NCI-H526 treated with DMSO at 0.1 percent for 48 hours (cell line): ENCODE data around the gene ARSK.
"Not testable (repeated sequence)": the region's sequence is repeated elsewhere in the genome, so short reads cannot be mapped to it uniquely, and the experiment has no call there.

Experiments used
- DNase-seq: peaks from one replicate; lab custom pipeline; 2025; lab: John Stamatoyannopoulos, UW

The ARSK gene

DNA sequence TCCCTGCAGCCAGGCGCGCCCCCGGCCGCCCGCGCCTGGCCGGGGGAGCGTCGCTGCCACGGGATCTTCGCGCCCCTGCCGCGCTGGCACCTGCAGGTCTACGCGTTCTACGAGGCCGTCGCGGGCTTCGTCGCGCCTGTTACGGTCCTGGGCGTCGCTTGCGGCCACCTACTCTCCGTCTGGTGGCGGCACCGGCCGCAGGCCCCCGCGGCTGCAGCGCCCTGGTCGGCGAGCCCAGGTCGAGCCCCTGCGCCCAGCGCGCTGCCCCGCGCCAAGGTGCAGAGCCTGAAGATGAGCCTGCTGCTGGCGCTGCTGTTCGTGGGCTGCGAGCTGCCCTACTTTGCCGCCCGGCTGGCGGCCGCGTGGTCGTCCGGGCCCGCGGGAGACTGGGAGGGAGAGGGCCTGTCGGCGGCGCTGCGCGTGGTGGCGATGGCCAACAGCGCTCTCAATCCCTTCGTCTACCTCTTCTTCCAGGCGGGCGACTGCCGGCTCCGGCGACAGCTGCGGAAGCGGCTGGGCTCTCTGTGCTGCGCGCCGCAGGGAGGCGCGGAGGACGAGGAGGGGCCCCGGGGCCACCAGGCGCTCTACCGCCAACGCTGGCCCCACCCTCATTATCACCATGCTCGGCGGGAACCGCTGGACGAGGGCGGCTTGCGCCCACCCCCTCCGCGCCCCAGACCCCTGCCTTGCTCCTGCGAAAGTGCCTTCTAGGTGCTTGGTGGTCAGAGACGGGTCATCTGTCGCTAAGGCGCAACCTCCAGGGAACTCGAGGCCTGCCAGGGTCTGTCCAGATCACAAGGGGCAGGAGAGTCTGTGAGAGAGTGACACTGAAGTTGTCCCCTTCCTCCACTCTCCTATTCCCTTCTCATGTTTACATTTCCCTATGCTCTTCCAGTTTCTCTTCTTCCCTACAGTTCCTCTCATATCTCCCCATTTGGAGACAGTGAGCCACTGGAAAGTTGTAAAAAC lies 66.3 kb downstream of the ARSK start:
- peak; percentile 15 for DNase-seq

DNA sequence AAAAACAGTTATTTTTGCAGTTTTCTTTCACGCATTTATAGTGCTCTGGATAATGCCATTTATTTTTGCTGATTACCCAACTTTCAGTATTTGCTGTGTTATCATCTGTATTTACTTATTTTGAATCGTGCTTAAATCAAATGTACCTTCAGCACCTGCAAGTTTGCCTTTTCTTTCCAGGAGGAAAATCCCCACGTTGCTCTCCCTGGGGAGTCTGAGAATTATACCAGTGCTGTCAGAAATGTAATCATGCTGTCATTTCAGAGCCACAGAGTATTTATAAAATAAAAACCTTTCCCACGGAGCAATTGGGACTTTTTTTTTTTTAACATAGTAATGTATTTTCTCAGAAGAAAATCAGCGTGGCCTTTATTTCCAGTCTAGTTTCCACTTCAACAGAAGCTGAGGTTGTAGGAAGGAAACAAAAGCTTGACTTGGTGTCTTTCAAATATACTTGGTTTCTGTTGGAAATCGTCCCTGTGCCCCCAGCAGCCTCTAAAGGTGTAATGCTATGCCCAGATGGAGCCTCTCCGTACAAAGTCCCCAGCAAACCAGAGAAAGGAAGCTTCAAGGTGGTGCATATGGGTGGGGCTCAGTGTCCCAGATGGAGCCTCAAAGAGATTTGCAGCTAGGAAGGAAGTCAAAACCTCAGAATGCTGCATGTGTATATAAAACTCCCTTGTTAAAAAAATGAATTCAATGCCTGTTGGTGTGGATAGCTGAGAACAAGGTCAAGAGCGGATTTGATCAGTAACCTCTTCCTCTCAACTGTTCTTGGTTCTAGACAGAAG lies 67.1 kb downstream of the ARSK start:
- no peak for DNase-seq

GRCh38 chr5:95623706-95624105 lies 68.8 kb downstream of the ARSK start:
- DNase-seq: no peak

GRCh38 chr5:95624368-95624767 lies 69.5 kb downstream of the ARSK start:
- no peak for DNase-seq

- no peak for DNase-seq
These were observed 71.8 kb downstream of the ARSK start for GRCh38 chr5:95626701-95627100.

DNA sequence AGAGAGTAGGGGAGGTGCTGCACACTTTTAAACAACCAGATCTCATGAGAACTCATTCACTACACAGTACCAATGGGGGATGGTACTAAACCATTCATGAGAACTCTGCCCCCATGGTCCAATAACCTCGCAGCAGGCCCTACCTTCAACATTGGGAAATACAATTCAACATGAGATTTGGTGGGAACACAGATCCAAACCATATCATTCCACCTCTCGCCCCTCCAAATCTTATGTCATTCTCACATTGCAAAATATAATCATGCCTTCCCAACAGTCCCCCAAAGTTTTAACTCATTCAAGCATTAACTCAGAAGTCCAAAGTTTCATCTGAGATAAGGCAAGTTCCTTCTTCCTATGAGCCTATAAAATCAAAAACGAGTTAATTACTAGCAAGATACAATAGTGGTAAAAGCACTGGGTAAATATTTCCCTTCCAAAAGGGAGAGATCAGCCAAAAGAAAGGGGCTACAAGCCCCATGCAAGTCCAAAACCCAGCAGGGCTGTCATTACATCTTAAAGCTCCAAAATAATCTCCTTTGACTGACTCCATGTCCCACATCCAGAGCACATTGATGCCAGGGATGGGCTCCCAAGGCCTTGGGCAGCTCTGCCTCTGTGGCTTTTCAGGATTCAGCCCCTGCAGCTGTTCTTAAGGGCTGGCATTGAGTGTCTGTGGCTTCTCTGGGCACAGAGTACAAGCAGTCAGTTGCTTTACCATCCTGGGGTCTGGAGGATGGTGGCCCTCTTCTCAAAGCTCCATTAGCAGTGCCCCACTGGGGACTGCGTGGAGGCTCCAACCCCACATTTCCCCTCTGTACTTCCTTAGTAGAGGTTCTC lies 73.3 kb downstream of the ARSK start:
- DNase-seq: no peak

GRCh38 chr5:95628933-95629332 lies 74.0 kb downstream of the ARSK start:
- no peak for DNase-seq

DNA sequence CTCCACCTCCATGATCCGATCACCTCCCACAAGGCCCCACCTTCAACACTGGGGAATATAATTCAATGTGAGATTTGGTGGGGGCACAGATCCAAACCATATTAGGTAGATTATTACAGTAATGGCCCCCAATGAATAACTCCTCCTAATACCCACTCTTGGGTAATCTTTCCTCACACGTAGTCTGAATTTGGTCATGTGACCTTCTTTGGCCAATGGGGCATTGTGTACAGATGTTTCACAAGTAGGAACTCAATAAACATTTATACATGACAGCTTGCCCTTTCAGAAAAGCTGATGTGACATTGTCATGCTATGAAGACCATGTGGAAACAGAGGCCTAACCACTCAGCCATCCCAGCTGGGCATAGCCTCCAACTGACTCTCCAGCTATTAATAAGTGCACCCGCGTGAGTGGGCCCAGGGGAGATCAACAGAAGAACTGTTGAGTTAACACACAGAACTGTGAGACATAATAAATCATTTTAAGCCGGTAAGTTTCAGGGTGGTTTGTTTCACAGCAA lies 75.6 kb downstream of the ARSK start:
- DNase-seq: no peak

DNA sequence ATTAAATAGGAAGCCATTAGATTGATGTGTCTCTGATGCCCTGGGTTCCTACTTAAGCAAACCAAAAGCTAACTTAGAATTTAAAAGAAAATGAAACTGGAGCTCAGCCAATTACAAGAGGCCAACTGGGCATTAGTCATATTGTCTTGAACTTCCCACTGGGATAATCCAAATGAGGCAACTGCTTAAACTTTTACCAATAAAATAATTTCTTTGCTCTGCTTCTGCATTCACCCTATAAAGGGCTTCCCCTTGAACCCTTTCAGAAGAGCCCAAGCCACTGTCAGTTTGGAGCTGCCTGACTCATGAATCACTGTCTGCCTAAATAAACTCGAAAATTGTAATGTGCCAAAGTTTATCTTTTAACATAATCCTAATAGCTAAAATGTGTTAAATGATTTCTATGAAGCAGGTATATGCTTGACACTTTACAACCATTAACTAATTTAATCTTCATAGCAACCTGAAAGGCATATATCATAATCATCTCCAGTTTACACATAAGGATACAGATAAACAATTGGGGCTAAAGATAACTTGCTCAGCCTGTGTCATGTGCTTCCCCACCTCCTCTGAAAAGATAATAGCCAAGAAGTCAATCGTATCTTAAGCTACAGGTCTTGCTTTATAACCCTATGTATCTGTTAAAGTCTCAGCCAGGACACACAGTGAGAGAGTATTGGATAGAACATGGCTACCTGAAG lies 76.5 kb downstream of the ARSK start:
- no peak for DNase-seq

DNA sequence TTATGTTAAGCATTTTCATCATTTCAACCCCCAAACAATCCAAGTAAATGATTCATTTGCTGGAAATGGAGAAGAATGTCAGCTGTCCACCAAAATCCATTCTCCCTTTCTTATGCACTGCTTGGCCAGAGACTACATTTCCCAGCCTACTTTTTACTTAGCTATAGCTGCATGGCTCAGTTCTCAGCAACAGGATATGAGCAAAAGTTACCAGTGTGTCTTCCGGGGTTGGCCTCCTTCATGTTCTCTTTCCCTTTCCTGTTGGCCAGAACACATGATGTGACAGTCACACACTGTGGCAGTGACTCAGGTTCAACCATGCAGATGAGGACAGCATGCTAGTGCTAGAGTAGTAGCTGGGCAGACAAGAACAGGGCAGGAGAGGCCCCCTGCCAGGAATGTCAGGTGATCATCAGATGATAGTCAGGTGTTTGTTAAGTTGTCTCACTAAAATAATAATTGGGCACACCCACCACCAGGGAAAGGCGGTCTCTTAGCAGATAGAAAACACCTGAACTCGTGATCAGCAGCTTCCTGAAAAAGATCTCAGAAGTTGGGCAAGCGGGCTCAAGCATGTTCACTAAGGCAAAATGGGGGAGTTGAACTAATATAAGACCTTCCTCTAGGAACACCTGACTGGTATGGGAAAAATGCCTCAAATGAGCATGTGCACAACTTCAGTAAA lies 77.2 kb downstream of the ARSK start:
- DNase-seq: no peak

DNA sequence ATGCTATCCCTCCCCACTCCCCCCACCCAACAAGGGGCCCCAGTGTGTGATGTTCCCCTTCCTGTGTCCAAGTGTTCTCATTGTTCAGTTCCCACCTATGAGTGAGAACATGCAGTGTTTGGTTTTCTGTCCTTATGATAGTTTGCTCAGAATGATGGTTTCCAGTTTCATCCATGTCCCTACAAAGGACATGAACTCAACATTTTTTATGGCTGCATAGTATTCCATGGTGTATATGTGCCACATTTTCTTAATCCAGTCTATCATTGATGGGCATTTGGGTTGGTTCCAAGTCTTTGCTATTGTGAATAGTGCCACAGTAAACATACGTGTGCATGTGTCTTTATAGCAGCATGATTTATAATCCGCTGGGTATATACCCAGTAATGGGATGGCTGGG lies 78.0 kb downstream of the ARSK start:
- DNase-seq: not testable (repeated sequence)

DNA sequence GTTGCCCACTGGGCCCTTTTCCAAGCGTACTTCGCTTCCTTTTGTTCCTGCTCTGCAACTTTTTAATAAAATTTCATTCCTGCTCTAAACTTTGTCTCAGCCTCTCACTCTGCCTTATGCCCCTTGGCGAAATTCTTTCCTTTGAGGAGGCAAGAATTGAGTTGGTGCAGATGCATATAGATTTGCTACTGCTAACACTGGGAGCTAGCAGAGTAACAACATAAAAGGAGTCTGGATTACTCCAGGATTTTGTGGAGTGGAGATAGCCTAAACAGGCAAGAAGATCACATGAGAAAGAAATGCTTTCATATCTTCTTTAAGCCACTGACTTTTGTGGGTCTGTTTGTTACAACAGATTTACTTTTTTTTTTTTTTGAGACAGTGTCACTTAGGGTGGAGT lies 78.8 kb downstream of the ARSK start:
- no peak for DNase-seq

DNA sequence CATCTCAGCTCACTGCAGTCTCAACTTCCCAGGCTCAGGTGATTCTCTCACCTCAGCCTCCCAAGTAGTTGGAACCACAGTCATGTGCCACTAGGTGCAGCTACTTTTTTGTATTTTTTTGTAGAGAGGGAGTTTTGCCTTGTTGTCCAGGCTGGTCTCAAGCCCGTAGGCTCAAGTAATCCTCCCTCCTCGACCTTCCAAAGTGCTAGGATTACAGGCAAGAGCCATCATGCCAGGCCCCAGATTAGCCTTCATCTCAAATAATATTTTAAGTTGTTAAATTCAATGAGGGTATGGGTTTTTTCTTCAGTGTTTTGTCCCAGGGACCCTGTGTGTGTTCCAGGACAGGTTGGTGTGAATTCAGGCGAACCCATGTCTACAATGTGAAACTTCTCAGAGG lies 79.2 kb downstream of the ARSK start:
- DNase-seq: no peak

GRCh38 chr5:95638632-95639031 lies 83.7 kb downstream of the ARSK start:
- no peak for DNase-seq

- no peak for DNase-seq
These were observed 86.9 kb downstream of the ARSK start for GRCh38 chr5:95641741-95642220.

GRCh38 chr5:95643152-95643551 lies 88.3 kb downstream of the ARSK start:
- DNase-seq: no peak

- DNase-seq: peak; percentile 31
These were observed 89.6 kb downstream of the ARSK start for GRCh38 chr5:95644351-95645042.

GRCh38 chr5:95646226-95646568 lies 91.3 kb downstream of the ARSK start:
- DNase-seq: not testable (repeated sequence)

DNA sequence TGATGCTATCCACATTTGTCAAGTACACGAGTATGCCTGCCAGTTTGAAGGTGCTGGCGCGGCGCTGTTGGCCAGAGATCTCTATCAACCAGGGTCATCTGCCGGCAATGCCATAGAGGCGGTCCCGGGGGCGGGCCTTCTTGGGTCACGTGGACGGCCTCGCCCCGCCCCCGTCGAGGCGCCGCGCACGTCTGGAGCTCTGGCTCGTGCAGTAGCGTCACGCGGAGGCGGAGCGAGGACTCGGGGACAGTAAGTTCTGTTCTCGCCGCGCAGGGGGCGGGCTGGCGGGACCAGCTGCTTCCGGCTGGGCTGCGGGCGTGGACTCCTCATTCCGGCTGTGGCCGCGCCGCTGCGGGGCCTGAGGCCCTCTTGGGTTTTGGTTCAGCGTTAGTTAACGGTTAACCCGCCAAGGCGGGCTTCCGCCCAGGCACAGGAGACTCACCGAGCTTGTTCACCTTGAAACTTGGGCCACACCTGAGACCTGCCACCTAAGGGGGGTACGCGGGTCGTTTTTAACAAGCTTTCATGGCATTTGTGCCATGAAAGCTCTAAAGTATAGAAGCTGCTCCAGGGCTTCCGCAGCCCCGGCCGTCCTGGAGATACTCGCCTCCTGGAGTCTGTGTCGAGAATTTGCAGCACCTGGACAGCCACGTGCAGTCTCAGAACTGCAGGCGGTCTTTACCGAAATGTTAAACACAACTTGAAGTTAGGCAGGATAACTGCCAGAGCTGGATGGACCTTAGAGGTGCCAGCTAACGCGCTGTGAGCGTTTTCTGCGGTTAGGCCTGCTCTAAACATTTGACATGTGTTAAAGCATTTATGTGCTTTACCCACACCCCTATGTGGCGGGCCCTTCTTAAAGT lies 91.9 kb downstream of the ARSK start, which contains the start of gene RFESD:
Gene RFESD (plus strand): TSS at position 209 of the 863 bp plus-strand sequence. CDS start 5,495 bp downstream, outside the sequence.
- DNase-seq: peak; percentile 88
